ENCODE measurements around the gene RAPGEF2.

The RAPGEF2 gene

GRCh38 chr4:159070742-159071141, 32.1 kb upstream of the RAPGEF2 start:
- Histone ChIP-seq H3K9me3 (ENCODE audit: control insufficient read depth, insufficient read depth, low read length) (no peaks in the 10 kb centered on the region), H3F3A (ENCODE audit: control insufficient read depth, insufficient read depth) (no peaks in the 10 kb centered on the region), H3K27ac (ENCODE audit: low read depth, low read length) (no peak overlapping the region), H3K4me1 (ENCODE audit: control insufficient read depth, low read length) (no peaks in the 10 kb centered on the region), H3K36me3 (ENCODE audit: control insufficient read depth, low read length) (no peaks in the 10 kb centered on the region), H4K20me1 (ENCODE audit: control insufficient read depth, insufficient read depth, low read depth, low read length) (no peaks in the 10 kb centered on the region), H3K9me2 (replicated peaks; ENCODE audit: control insufficient read depth, low read length) (no peaks in the 10 kb centered on the region), H3K27me3 (ENCODE audit: control insufficient read depth, low read length) (peaks cover 2% of the 10 kb centered on the region; the same call in 1 of the 2 replicates), H3K4me2 (ENCODE audit: low read length) (no peak overlapping the region), H3K79me2 (ENCODE audit: control insufficient read depth, low read length) (no peaks in the 10 kb centered on the region), H3K4me3 (ENCODE audit: low read length) (no peak overlapping the region)
- TF ChIP-seq, protein P1, sequence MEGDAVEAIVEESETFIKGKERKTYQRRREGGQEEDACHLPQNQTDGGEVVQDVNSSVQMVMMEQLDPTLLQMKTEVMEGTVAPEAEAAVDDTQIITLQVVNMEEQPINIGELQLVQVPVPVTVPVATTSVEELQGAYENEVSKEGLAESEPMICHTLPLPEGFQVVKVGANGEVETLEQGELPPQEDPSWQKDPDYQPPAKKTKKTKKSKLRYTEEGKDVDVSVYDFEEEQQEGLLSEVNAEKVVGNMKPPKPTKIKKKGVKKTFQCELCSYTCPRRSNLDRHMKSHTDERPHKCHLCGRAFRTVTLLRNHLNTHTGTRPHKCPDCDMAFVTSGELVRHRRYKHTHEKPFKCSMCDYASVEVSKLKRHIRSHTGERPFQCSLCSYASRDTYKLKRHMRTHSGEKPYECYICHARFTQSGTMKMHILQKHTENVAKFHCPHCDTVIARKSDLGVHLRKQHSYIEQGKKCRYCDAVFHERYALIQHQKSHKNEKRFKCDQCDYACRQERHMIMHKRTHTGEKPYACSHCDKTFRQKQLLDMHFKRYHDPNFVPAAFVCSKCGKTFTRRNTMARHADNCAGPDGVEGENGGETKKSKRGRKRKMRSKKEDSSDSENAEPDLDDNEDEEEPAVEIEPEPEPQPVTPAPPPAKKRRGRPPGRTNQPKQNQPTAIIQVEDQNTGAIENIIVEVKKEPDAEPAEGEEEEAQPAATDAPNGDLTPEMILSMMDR (IDR thresholded peaks at IDR 0.05; ENCODE audit: low read depth, low read length, poor library complexity, severe bottlenecking) = no peak
- TF ChIP-seq EZH2phosphoT487 (IDR thresholded peaks at IDR 0.05; ENCODE audit: borderline replicate concordance, low read length) = no peak

DNA sequence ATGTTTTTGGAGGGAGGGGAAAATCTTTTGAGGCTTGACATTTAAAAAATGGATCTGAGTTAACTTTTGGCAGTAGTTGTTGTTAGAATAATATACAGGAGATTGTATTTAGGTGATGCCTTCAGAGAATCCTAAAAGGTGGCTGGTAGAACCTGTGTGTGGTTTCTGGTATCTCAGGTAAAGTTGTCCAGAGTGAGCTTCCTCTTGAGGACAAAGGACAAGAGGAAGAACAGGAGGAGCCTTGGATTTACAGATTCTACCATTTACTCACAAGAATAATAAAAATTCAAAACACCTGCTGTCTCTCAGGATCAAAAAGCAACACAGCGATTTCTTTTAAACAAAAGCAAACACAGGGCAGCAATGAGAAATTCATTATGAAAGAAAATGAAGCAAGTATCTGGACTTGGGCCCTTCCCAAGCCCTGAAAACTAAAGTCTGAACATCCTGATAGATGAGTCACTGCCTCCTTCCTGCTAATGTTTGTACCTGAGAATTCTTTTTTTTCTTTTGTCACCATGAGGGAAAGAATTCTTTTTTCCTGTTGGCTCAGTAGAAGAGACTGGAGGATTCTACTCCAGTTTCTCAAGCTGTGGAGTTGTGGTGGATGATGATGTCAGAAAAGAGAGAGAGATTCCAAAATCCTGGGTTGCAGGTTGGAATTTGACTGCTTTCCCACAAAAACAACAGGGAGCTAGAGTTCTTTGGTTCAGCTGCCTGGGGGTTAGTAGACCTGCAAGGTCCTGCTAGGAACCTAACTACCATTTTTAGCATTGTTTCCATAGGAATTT, 31.5 kb upstream of the RAPGEF2 start:
- H3K79me2 ChIP-seq (ENCODE audit: control insufficient read depth, low read length) = no peaks in the 10 kb centered on the region
- no peaks in the 10 kb centered on the region for H3K4me1 ChIP-seq (ENCODE audit: control insufficient read depth, low read length)
- H4K20me1 ChIP-seq (ENCODE audit: control insufficient read depth, insufficient read depth, low read depth, low read length) = no peaks in the 10 kb centered on the region
- TF ChIP-seq, protein P1 (IDR thresholded peaks at IDR 0.05; ENCODE audit: low read depth, low read length, poor library complexity, severe bottlenecking) = no peak
- no peak for TF ChIP-seq EZH2phosphoT487 (IDR thresholded peaks at IDR 0.05; ENCODE audit: borderline replicate concordance, low read length)
- peaks cover 2% of the 10 kb centered on the region; the same call in 1 of the 2 replicates for H3K27me3 ChIP-seq (ENCODE audit: control insufficient read depth, low read length)
- H3F3A ChIP-seq (ENCODE audit: control insufficient read depth, insufficient read depth) = no peaks in the 10 kb centered on the region
- no peaks in the 10 kb centered on the region for H3K9me2 ChIP-seq (replicated peaks; ENCODE audit: control insufficient read depth, low read length)
- H3K27ac ChIP-seq (ENCODE audit: low read depth, low read length) = no peak overlapping the region
- no peaks in the 10 kb centered on the region for H3K9me3 ChIP-seq (ENCODE audit: control insufficient read depth, insufficient read depth, low read length)
- no peaks in the 10 kb centered on the region for H3K36me3 ChIP-seq (ENCODE audit: control insufficient read depth, low read length)
- no peak overlapping the region for H3K4me2 ChIP-seq (ENCODE audit: low read length)
- H3K4me3 ChIP-seq (ENCODE audit: low read length) = no peak overlapping the region

- no peaks in the 10 kb centered on the region for H3K79me2 ChIP-seq (ENCODE audit: control insufficient read depth, low read length)
- no peaks in the 10 kb centered on the region for H3K9me3 ChIP-seq (ENCODE audit: control insufficient read depth, insufficient read depth, low read length)
- peaks cover 2% of the 10 kb centered on the region for H3K4me1 ChIP-seq (ENCODE audit: control insufficient read depth, low read length)
- peaks cover 2% of the 10 kb centered on the region; the same call in 1 of the 2 replicates for H3K27me3 ChIP-seq (ENCODE audit: control insufficient read depth, low read length)
- TF ChIP-seq EZH2phosphoT487 (IDR thresholded peaks at IDR 0.05; ENCODE audit: borderline replicate concordance, low read length) = no peak
- TF ChIP-seq, protein P1 (IDR thresholded peaks at IDR 0.05; ENCODE audit: low read depth, low read length, poor library complexity, severe bottlenecking) = no peak
- H3K9me2 ChIP-seq (replicated peaks; ENCODE audit: control insufficient read depth, low read length) = no peaks in the 10 kb centered on the region
- H4K20me1 ChIP-seq (ENCODE audit: control insufficient read depth, insufficient read depth, low read depth, low read length) = no peaks in the 10 kb centered on the region
- no peak overlapping the region for H3K4me2 ChIP-seq (ENCODE audit: low read length)
- H3K36me3 ChIP-seq (ENCODE audit: control insufficient read depth, low read length) = no peaks in the 10 kb centered on the region
- H3K4me3 ChIP-seq (ENCODE audit: low read length) = no peak overlapping the region
- H3F3A ChIP-seq (ENCODE audit: control insufficient read depth, insufficient read depth) = no peaks in the 10 kb centered on the region
- no peak overlapping the region for H3K27ac ChIP-seq (ENCODE audit: low read depth, low read length)
Measured at GRCh38 chr4:159071969-159072765, 30.7 kb upstream of the RAPGEF2 start.
